Spleen (tissue), 7 donors: Measurements from ENCODE around the gene VPS8.

Source experiments
- POLR2A ChIP-seq, 3 donors: fragments of 450-650 bp; IDR thresholded peaks; one replicate each; pipeline ENCODE4 v1.5.1; 2017; ENCODE audit warnings: antibody characterized with exemption in 3 of 3, mild to moderate bottlenecking in 1 of 3
- POLR2AphosphoS5 ChIP-seq, 3 donors: sonication (generic); formaldehyde crosslinking; IDR thresholded peaks; one replicate each; pipeline ENCODE4 v1.5.1; 2017; ENCODE audit warnings: antibody characterized with exemption in 3 of 3
- TF ChIP-seq, protein P1 (sequence below), 11 experiments: fragments of 200-600 bp in 7 of 11; fragments of 450-650 bp in 4 of 11; sonication (generic) in 4 of 11; IDR thresholded peaks in 8 of 11; conservative IDR thresholded peaks in 3 of 11; 1 replicate in 7 of 11; 2 replicates in 4 of 11; pipeline versions ENCODE4 v1.4.0 to v1.8.0; 2016 to 2021; ENCODE audit warnings: antibody characterized with exemption in 11 of 11, inconsistent platforms in 4 of 11, mild to moderate bottlenecking in 1 of 11
- donor health status: DM: no; HTN: no; CAD: no; lungs with moderate emphysema.
- donor health status: DM: no; HTN: no; CAD: no.
- donor health status: DM: no; HTN: no; CAD: no.

DNA sequence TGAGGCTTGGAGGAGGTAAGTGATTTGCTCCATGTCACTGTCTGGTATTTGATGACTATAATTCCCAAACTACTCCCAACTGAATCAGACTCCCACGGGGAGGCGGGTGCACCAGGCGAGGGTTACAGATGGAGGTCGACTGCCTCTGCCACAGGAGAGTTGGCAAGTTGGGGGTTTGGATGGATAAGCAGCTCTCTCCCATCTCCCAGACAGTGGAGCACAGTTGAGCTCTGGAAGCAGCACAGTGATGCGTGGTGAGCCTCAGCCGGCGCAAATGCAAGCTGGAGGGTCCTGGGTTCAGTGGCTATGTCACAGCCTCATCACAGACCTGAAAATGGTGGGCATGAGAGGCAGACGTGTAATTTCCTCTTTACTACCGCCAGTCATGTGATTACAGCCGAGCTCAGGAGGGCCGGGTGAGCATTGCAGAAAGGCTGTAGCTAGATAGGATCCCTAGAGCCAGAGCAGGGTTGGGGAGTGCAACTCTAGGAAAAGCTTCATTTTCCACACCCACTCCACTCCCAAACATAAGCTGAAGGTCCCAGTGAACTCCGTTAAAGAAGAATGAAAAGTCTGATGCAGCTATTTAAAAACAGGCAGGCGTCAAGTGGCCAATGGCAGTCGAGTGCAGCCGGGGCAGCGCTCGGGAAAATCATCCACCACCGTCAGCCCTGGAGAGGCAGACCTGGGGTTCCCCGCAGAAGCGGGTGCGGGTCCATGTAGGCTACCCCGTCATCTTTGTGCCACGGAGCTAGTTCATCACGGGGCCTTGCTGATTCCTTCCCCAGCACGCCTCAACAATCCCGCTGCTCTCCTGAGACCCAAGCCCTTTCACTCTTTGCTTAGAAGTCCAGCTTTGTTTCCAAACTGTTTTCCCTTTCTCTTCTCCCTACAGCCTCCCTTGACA is 33.3 kb upstream of the VPS8 start:
- TF ChIP-seq, protein P1, sequence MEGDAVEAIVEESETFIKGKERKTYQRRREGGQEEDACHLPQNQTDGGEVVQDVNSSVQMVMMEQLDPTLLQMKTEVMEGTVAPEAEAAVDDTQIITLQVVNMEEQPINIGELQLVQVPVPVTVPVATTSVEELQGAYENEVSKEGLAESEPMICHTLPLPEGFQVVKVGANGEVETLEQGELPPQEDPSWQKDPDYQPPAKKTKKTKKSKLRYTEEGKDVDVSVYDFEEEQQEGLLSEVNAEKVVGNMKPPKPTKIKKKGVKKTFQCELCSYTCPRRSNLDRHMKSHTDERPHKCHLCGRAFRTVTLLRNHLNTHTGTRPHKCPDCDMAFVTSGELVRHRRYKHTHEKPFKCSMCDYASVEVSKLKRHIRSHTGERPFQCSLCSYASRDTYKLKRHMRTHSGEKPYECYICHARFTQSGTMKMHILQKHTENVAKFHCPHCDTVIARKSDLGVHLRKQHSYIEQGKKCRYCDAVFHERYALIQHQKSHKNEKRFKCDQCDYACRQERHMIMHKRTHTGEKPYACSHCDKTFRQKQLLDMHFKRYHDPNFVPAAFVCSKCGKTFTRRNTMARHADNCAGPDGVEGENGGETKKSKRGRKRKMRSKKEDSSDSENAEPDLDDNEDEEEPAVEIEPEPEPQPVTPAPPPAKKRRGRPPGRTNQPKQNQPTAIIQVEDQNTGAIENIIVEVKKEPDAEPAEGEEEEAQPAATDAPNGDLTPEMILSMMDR (IDR thresholded peaks at IDR 0.05 in 8 of 11, conservative IDR thresholded peaks at IDR 0.05 in 3 of 11) = no peak
- TF ChIP-seq POLR2AphosphoS5 (IDR thresholded peaks at IDR 0.05) (no peak), POLR2A (IDR thresholded peaks at IDR 0.05) (no peak)
